Lung (tissue), 12 donors: Measurements from ENCODE around the gene ZMYND10. TPM values are rescaled to one million over a fixed set of nuclear protein-coding genes. Genes with fewer than 3 reads are reported as not detected.

Experiments
- ATAC-seq: fragments of 200-7000 bp; cut with Tn5 transposase; one replicate; pipeline ENCODE4 v1.9.1; 2020; ENCODE audit warnings: moderate number of reproducible peaks; ENCODE audit not compliant: insufficient read depth, low FRiP score
- DNase-seq, 3 donors: peaks; one replicate each; pipeline ENCODE4 v3.0.0-alpha.2; 2013 to 2017
- H3K27ac ChIP-seq, 2 donors: one replicate each; pipeline ENCODE4 v1.5.1; 2013; ENCODE audit warnings: mild to moderate bottlenecking in 2 of 2, moderate library complexity in 2 of 2, control low read depth in 1 of 2, inconsistent platforms in 1 of 2, low read depth in 1 of 2, low read length in 1 of 2
- H3K27me3 ChIP-seq, 3 donors: one replicate each; pipeline ENCODE4 v1.5.1; 2013; ENCODE audit warnings: low read length in 2 of 3; ENCODE audit not compliant: control insufficient read depth in 3 of 3, insufficient read depth in 3 of 3
- H3K36me3 ChIP-seq, 4 donors: one replicate each; pipeline ENCODE4 v1.5.1; 2013; ENCODE audit warnings: low read length in 4 of 4, mild to moderate bottlenecking in 1 of 4, moderate library complexity in 1 of 4; ENCODE audit not compliant: control insufficient read depth in 4 of 4, insufficient read depth in 4 of 4
- H3K4me1 ChIP-seq, 5 donors: one replicate each; pipeline ENCODE4 v1.5.1; 2013; ENCODE audit warnings: low read length in 5 of 5, mild to moderate bottlenecking in 2 of 5, moderate library complexity in 1 of 5; ENCODE audit not compliant: control insufficient read depth in 5 of 5, insufficient read depth in 5 of 5
- H3K4me3 ChIP-seq: one replicate; pipeline ENCODE4 v1.5.1; 2013; ENCODE audit warnings: mild to moderate bottlenecking, control low read depth, moderate library complexity
- H3K9ac ChIP-seq, 2 donors: one replicate each; pipeline ENCODE4 v1.5.1; 2013; ENCODE audit warnings: low read length in 2 of 2, control low read depth in 1 of 2; ENCODE audit not compliant: insufficient read depth in 1 of 2
- H3K9me3 ChIP-seq, 4 donors: one replicate each; pipeline ENCODE4 v1.5.1; 2013; ENCODE audit warnings: low read length in 3 of 4, mild to moderate bottlenecking in 1 of 4, moderate library complexity in 1 of 4; ENCODE audit not compliant: control insufficient read depth in 4 of 4, insufficient read depth in 3 of 4
- CTCF ChIP-seq: IDR thresholded peaks from 2 replicates; pipeline ENCODE4 v1.5.1; 2012; ENCODE audit warnings: mild to moderate bottlenecking; ENCODE audit errors: control extremely low read depth, extremely low read depth
- WGBS, 2 donors: extraction: QIAGEN DNeasy Blood & Tissue Kit; methylation state at CpG; one replicate each; pipeline ENCODE4 v1.1.7; 2013; 5-methylcytosine and 5-hydroxymethylcytosine counted together
- polyA plus RNA-seq, 2 donors: library from polyadenylated mRNA; stranded (reverse); fragments of 200-250 nt; gene quantifications; one replicate each; pipeline ENCODE4 v1.2.1, GENCODE V29; 2013
- total RNA-seq, 2 donors: library from RNA; depleted of rRNA in 1 of 2; stranded (reverse); fragments of >200 nt in 1 of 2; gene quantifications; one replicate each; pipeline ENCODE4 v1.2.1, GENCODE V29; 2014 to 2021
- donor health status: control.
- donor health status: control.
- donor health status: Bipolar disorder and iron deficiency.
- donor health status: healthy.
- donor health status: DM: yes; HTN: yes; CAD: no.

ZMYND10 gene
- total and polyA plus RNA-seq, 4 donors = 31.4 to 117 (median 62.4) TPM

GRCh38 chr3:50333744-50334328, 11.7 kb downstream of the ZMYND10 start:
- peaks cover 8 to 29% (median 13%) of the 10 kb centered on the region in 5 donors for H3K4me1 ChIP-seq
- H3K9me3 ChIP-seq = no peaks in the 10 kb centered on the region
- peak overlapping the region in 1 of 2 donors; percentile 26 for H3K9ac ChIP-seq
- no peaks in the 10 kb centered on the region for H3K27me3 ChIP-seq
- 57 to 64% methylated on average over 12 of the region's 12 CpGs for WGBS, 2 donors
- ATAC-seq (no peak), DNase-seq (peak in 2 of 3 donors; percentile 33 to 65)
- H3K36me3 ChIP-seq = peaks cover 27 to 35% (median 32%) of the 10 kb centered on the region in 4 donors
- peak overlapping the region; percentile 86 to 89 for H3K27ac ChIP-seq
- no peak overlapping the region for H3K4me3 ChIP-seq
- no peak for TF ChIP-seq CTCF

GRCh38 chr3:50331364-50331907, 14.1 kb downstream of the ZMYND10 start:
- no peak overlapping the region for H3K9ac ChIP-seq
- no peak overlapping the region for H3K4me3 ChIP-seq
- TF ChIP-seq CTCF = no peak
- ATAC-seq (no peak), DNase-seq (no peak)
- peaks cover 27 to 38% (median 32%) of the 10 kb centered on the region in 4 donors for H3K36me3 ChIP-seq
- H3K27me3 ChIP-seq = no peaks in the 10 kb centered on the region
- WGBS, 2 donors = 96 to 97% methylated on average over 19 of the region's 19 CpGs
- no peak overlapping the region for H3K27ac ChIP-seq
- H3K9me3 ChIP-seq = no peaks in the 10 kb centered on the region
- H3K4me1 ChIP-seq = peaks cover 7 to 29% (median 16%) of the 10 kb centered on the region in 5 donors

GRCh38 chr3:50330330-50330729, 15.2 kb downstream of the ZMYND10 start:
- no peaks in the 10 kb centered on the region for H3K27me3 ChIP-seq
- H3K9ac ChIP-seq = no peak overlapping the region
- peaks cover 2 to 22% (median 11%) of the 10 kb centered on the region in 5 donors for H3K4me1 ChIP-seq
- H3K27ac ChIP-seq = no peak overlapping the region
- peaks cover 27 to 44% (median 35%) of the 10 kb centered on the region in 4 donors for H3K36me3 ChIP-seq
- WGBS, 2 donors = 94 to 96% methylated on average over 10 of the region's 10 CpGs
- no peaks in the 10 kb centered on the region for H3K9me3 ChIP-seq
- no peak overlapping the region for H3K4me3 ChIP-seq
- TF ChIP-seq CTCF = no peak
- ATAC-seq (no peak), DNase-seq (no peak)
